GM12878 (cell line): ENCODE measurements around the gene ADGRG7. TPM values are rescaled to one million over a fixed set of nuclear protein-coding genes. Genes with fewer than 3 reads are reported as not detected.
A peak's percentile ranks its signal among the peaks of the same experiment; 100 is the strongest.

Source experiments
- BHLHE40 ChIP-seq, 2 experiments: fragments of 450-650 bp in 1 of 2; IDR thresholded peaks; 2 replicates each; pipeline ENCODE4 v1.6.1; 2011 to 2017; ENCODE audit warnings: low read depth in 2 of 2, borderline replicate concordance in 1 of 2, improper control_type of control experiment in 1 of 2, low read length in 1 of 2, mild to moderate bottlenecking in 1 of 2
- CTCF ChIP-seq, 3 experiments: IDR thresholded peaks in 2 of 3; conservative IDR thresholded peaks in 1 of 3; 2 replicates each; pipeline ENCODE4 v1.5.1; 2011; ENCODE audit warnings: low read depth in 3 of 3, low read length in 3 of 3, mild to moderate bottlenecking in 3 of 3, control low read depth in 2 of 3, moderate library complexity in 2 of 3, inconsistent platforms in 1 of 3, mixed read lengths in 1 of 3; ENCODE audit not compliant: control insufficient read depth in 2 of 3, insufficient read depth in 1 of 3; ENCODE audit errors: extremely low read depth in 1 of 3
- HCFC1 ChIP-seq: fragments of 150-350 bp; IDR thresholded peaks from 2 replicates; pipeline ENCODE4 v1.6.1; 2014; ENCODE audit warnings: low read length
- HDGF ChIP-seq: fragments of 450-650 bp; IDR thresholded peaks from 2 replicates; pipeline ENCODE4 v1.6.1; 2016; ENCODE audit warnings: antibody characterized with exemption
- IKZF1 ChIP-seq: fragments of 450-650 bp; conservative IDR thresholded peaks from 2 replicates; pipeline ENCODE4 v1.6.1; 2017; ENCODE audit warnings: antibody characterized with exemption, mild to moderate bottlenecking
- IKZF2 ChIP-seq, 2 experiments: fragments of 450-650 bp; IDR thresholded peaks; 2 replicates each; pipeline ENCODE4 v1.6.1; 2017; ENCODE audit warnings: mild to moderate bottlenecking in 2 of 2, moderate library complexity in 2 of 2
- KLF5 ChIP-seq: fragments of 450-650 bp; IDR thresholded peaks from 2 replicates; pipeline ENCODE4 v1.6.1; 2014; ENCODE audit warnings: mild to moderate bottlenecking; ENCODE audit not compliant: partially characterized antibody
- MEF2A ChIP-seq: IDR thresholded peaks from 2 replicates; pipeline ENCODE4 v1.6.1; 2011; ENCODE audit warnings: low read depth, mild to moderate bottlenecking, low read length, moderate library complexity; ENCODE audit not compliant: insufficient read depth
- MTA2 ChIP-seq: fragments of 450-650 bp; IDR thresholded peaks from 2 replicates; pipeline ENCODE4 v1.6.1; 2016; ENCODE audit warnings: low read depth, mild to moderate bottlenecking, moderate library complexity
- NFXL1 ChIP-seq: fragments of 450-650 bp; IDR thresholded peaks from 2 replicates; pipeline ENCODE4 v1.6.1; 2017; ENCODE audit warnings: antibody characterized with exemption, mild to moderate bottlenecking, borderline replicate concordance
- NR2C2 ChIP-seq: IDR thresholded peaks from 2 replicates; pipeline ENCODE4 v1.6.1; 2011; ENCODE audit warnings: borderline replicate concordance, low read depth; ENCODE audit not compliant: control insufficient read depth, insufficient read length
- NRF1 ChIP-seq: conservative IDR thresholded peaks from 2 replicates; pipeline ENCODE4 v1.6.1; 2011; ENCODE audit warnings: mild to moderate bottlenecking, low read depth, low read length, improper control_type of control experiment
- RB1 ChIP-seq: fragments of 450-650 bp; formaldehyde crosslinking; IDR thresholded peaks from 2 replicates; pipeline ENCODE4 v1.6.1; 2017; ENCODE audit warnings: mild to moderate bottlenecking, borderline replicate concordance
- RFX5 ChIP-seq: IDR thresholded peaks from 2 replicates; pipeline ENCODE4 v1.6.1; 2011; ENCODE audit warnings: low read depth, low read length, improper control_type of control experiment
- SRF ChIP-seq, 2 experiments: IDR thresholded peaks; 2 replicates each; pipeline ENCODE4 v1.6.1; 2011; ENCODE audit warnings: low read depth in 2 of 2, low read length in 2 of 2, mild to moderate bottlenecking in 1 of 2, moderate library complexity in 1 of 2
- TCF12 ChIP-seq: IDR thresholded peaks from 2 replicates; pipeline ENCODE4 v1.6.1; 2011; ENCODE audit warnings: low read depth, mild to moderate bottlenecking, low read length
- TCF3 ChIP-seq: IDR thresholded peaks from 2 replicates; pipeline ENCODE4 v1.6.1; 2012; ENCODE audit warnings: low read depth, mild to moderate bottlenecking, low read length, borderline replicate concordance; ENCODE audit not compliant: insufficient read depth
- TCF7 ChIP-seq: IDR thresholded peaks from 2 replicates; pipeline ENCODE4 v1.6.1; 2014; ENCODE audit warnings: antibody characterized with exemption, borderline replicate concordance
- ZBTB11 ChIP-seq: fragments of 450-650 bp; formaldehyde crosslinking; IDR thresholded peaks from 2 replicates; pipeline ENCODE4 v1.5.0; 2022; ENCODE audit warnings: mild to moderate bottlenecking, missing genetic modification characterization
- ZNF592 ChIP-seq: fragments of 450-650 bp; IDR thresholded peaks from 2 replicates; pipeline ENCODE4 v1.6.1; 2017; ENCODE audit warnings: mild to moderate bottlenecking, moderate library complexity
- polyA plus RNA-seq, 11 experiments: library from polyadenylated mRNA; depleted of rRNA in 4 of 11; unstranded in 6 of 11; stranded (reverse) in 5 of 11; fragments of >200 nt; fragmentation: Nextera tagmentation in 4 of 11; fragmentation: Illumina TruSeq in 1 of 11; extraction: Ambion mirVana in 4 of 11; extraction: Trizol in 1 of 11; gene quantifications; 1 replicate in 1 of 11; 2 replicates in 10 of 11; pipeline versions ENCODE4 v1.2.1 to v1.2.3, GENCODE V29; 2011 to 2016; ENCODE audit warnings: inconsistent platforms in 2 of 11, missing spikeins in 2 of 11, low read depth in 1 of 11
- total RNA-seq, 4 experiments: library from RNA; depleted of rRNA in 3 of 4; stranded (reverse); fragments of >200 nt in 3 of 4; fragmentation: Illumina TruSeq in 1 of 4; extraction: Trizol in 1 of 4; gene quantifications; 2 replicates each; pipeline versions ENCODE4 v1.2.1 to v1.2.3, GENCODE V29; 2013 to 2021

Gene ADGRG7
- total and polyA plus RNA-seq, 10 of the 15 experiments (the other 5 are each of a cell fraction or from before 2014, with no cell fraction given) = 0.02 to 0.21 (median 0.14) TPM; not detected in 7

GRCh38 chr3:100602506-100603444 is 6.6 kb upstream of the ADGRG7 start (continued):
- TF ChIP-seq BHLHE40 (IDR thresholded peaks at IDR 0.05; ENCODE audit: borderline replicate concordance in 1 of 2, low read depth in 2 of 2, low read length in 1 of 2) (no peak), MTA2 (no peak), HDGF (no peak), IKZF2 (IDR thresholded peaks at IDR 0.05) (no peak), SRF (IDR thresholded peaks at IDR 0.05; ENCODE audit: low read depth in 2 of 2, low read length in 2 of 2) (no peak), KLF5 (peak; percentile 4), TCF12 (no peak), TCF7 (no peak), MEF2A (0 out of 2 replicates have a peak, but pooled peaks have one; percentile 5), TCF3 (no peak), CTCF (IDR thresholded peaks at IDR 0.05 in 2 of 3, conservative IDR thresholded peaks at IDR 0.05 in 1 of 3; ENCODE audit: control insufficient read depth in 2 of 3, extremely low read depth in 1 of 3, insufficient read depth in 1 of 3, low read depth in 3 of 3, low read length in 3 of 3) (no peak), RFX5 (no peak), NFXL1 (no peak), RB1 (no peak), ZBTB11 (CRISPR knock-in tag) (no peak), HCFC1 (no peak), NR2C2 (no peak), ZNF592 (no peak), IKZF1 (no peak), NRF1 (no peak)
